Epithelial cell of proximal tubule (primary cell): ENCODE measurements around the gene SYT15. TPM values are rescaled to one million over a fixed set of nuclear protein-coding genes. Genes with fewer than 3 reads are reported as not detected.
"Not testable (repeated sequence)": the region's sequence is repeated elsewhere in the genome, so short reads cannot be mapped to it uniquely, and the experiment has no call there.

Experiments
- DNase-seq: peaks from one replicate; pipeline ENCODE4 v3.0.0-alpha.2; 2011; ENCODE audit warnings: low read depth
- H3K4me3 ChIP-seq: 2 replicates; pipeline ENCODE4 v1.5.1; 2011; ENCODE audit warnings: low read depth, mild to moderate bottlenecking, low read length
- total RNA-seq: library from RNA; depleted of rRNA; stranded (reverse); fragments of >200 nt; gene quantifications from 2 replicates; pipeline ENCODE4 v1.2.3, GENCODE V29; 2015
- TF ChIP-seq, protein P1 (sequence below): conservative IDR thresholded peaks from 2 replicates; pipeline ENCODE4 v1.5.1; 2012; ENCODE audit warnings: low read depth, mild to moderate bottlenecking, low read length

Gene SYT15
- total RNA-seq, 1 donor from 2014 or later: not detected

DNA sequence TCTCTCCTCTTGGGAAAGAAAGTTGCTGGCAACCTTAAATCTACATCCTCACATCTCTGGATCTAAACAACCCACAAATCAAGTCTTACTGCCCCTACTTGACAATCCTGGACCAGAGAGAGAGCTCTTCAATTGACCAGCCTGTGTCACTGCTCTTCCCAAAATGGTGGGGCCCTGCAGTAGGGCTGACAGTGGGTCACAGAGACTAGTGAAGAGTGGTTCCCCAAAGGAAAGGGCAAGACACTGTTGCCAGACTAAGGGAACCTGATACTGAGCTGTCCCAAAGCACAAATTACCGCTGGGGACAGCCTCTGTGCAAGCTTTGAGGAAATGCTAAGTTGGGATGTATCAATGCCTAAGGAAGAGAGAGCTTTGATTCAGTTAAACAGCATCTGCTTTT lies 18.0 kb upstream of the SYT15 start:
- DNase-seq: no peak
- no peak overlapping the region for H3K4me3 ChIP-seq
- TF ChIP-seq, protein P1, sequence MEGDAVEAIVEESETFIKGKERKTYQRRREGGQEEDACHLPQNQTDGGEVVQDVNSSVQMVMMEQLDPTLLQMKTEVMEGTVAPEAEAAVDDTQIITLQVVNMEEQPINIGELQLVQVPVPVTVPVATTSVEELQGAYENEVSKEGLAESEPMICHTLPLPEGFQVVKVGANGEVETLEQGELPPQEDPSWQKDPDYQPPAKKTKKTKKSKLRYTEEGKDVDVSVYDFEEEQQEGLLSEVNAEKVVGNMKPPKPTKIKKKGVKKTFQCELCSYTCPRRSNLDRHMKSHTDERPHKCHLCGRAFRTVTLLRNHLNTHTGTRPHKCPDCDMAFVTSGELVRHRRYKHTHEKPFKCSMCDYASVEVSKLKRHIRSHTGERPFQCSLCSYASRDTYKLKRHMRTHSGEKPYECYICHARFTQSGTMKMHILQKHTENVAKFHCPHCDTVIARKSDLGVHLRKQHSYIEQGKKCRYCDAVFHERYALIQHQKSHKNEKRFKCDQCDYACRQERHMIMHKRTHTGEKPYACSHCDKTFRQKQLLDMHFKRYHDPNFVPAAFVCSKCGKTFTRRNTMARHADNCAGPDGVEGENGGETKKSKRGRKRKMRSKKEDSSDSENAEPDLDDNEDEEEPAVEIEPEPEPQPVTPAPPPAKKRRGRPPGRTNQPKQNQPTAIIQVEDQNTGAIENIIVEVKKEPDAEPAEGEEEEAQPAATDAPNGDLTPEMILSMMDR: no peak

DNA sequence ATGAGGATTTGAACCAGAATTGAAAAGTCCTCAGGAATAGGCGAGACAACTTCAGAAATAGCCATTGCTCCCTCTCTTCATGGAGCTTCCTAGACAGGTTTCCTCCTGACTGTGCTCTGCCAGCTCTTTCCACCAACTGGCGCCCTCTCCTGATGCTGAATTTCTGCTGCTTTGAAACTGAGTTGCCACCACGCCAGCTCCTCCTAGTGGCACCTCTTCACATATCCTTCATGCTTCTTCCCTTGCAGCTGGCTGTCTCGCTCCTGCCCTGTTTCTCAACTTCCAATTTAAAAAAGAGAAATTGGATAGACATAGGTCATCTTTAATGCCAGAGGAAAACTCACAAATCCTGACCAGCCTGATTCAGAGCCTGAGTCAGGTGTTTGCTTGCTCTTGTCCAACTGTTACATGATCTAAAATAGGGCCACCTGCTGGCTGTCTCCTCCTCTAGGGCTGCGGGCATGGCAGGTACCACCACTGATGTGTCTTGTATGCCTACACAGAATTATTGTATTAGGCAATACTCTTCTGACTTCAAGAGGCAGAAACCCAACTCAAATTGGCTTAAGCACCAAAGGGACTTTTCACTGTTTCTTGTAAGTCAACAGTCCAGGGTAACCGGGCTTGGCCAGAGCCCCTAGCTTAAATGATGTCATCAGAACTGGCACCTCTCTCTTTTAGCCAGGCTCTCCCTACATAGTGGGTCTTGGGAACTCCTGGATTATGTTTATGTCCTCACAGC lies 13.2 kb upstream of the SYT15 start:
- peak; percentile 29 for DNase-seq
- H3K4me3 ChIP-seq: not testable (repeated sequence)
- TF ChIP-seq, protein P1: peak; percentile 67

DNA sequence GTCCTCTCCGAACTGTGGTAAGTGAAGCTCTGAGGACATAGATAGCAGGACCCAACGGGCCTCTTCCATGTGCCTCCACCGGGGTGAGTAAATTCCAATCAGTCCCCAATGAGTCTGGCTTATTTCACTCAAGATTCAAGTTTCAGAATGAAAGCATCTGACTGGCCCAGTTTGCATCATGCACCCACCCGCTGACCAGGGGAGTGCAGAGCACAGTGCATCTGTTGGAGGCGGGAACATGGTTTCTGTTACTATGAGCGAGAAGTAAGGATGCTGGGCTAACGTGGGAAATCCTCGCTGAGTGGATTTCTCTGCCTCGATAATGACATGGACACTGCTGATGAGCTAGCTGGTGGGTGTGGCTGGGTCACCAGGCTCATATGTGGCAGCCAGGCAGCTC lies 11.8 kb upstream of the SYT15 start:
- H3K4me3 ChIP-seq, DNase-seq: not testable (repeated sequence)

DNA sequence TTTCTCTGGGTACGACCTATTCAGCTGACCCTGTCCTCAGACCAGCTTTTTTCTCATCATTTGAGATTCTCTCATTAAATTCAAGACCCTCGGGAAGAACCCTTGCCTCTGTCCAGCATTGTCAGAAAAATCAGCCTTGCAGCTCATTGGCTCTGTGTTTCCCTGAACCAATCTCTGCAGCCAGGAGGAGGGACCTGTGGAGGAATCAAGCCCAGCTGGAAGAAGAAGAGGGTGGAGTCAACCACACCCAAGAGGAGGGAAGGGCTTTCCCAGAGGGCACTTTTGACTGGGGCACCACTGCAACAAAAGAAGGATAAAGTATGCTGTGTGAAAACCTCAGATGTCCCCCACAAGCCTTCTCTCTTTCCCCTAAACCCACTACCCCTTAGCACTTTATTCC lies 8.3 kb upstream of the SYT15 start:
- H3K4me3 ChIP-seq, DNase-seq: not testable (repeated sequence)

DNA sequence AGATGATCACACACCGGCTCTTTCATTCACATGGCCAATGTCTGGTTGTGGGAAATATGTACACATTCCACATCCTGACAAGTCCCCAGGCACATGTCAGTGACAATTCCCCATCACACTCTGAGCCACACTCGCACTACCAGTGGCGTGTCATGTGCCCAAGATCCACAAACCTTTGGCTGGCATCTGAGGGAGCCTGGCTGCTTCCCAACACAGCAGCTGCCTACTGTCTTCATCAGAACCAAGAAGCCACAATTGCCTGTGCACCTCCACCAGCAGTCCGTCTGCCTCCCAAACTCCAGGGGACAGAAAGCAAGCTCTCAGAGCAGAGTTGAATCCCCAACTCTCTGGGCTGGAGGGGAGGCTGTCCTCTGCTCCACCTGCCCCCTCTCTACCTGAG lies 6.2 kb upstream of the SYT15 start:
- DNase-seq, H3K4me3 ChIP-seq: not testable (repeated sequence)

DNA sequence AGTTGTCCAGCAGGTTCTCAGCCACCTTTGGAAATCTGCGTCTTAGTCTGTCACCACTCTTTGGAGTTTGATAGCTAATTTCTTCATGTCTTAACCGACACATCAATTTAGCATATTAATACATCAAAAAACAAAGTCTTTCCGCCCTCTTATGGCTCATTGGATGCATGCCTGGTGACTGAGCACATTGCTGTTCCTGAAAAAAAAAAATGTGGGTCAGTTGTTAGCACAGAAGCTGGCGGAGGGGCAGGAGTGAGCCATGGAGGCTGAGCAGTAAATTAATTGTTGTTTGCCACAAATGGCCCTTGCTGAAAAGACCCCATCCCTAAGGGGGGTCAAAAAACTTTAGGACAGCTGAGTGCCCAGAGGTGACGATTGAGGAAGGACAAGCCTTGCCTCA lies 5.6 kb upstream of the SYT15 start:
- DNase-seq, H3K4me3 ChIP-seq: not testable (repeated sequence)

DNA sequence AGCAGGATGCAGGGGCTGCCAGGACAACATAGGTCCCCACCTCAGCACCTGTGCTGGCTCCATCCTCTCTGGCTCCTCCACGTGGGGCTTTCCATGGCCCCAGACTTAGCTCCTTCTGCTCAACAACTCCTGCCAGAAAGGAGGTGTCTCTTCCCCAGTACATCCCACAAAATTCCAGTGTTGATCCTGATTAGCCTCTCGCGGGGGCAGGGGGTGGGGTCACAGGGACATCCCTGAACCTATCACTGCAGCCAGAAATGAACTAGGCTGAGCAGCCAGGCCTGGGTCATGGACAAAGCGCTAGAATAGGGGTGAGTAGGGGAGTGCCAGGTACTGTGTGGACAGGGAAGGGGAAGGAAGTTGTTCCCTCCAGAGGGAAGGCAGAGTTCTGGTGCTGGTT lies 5.0 kb upstream of the SYT15 start:
- not testable (repeated sequence) for DNase-seq, H3K4me3 ChIP-seq

DNA sequence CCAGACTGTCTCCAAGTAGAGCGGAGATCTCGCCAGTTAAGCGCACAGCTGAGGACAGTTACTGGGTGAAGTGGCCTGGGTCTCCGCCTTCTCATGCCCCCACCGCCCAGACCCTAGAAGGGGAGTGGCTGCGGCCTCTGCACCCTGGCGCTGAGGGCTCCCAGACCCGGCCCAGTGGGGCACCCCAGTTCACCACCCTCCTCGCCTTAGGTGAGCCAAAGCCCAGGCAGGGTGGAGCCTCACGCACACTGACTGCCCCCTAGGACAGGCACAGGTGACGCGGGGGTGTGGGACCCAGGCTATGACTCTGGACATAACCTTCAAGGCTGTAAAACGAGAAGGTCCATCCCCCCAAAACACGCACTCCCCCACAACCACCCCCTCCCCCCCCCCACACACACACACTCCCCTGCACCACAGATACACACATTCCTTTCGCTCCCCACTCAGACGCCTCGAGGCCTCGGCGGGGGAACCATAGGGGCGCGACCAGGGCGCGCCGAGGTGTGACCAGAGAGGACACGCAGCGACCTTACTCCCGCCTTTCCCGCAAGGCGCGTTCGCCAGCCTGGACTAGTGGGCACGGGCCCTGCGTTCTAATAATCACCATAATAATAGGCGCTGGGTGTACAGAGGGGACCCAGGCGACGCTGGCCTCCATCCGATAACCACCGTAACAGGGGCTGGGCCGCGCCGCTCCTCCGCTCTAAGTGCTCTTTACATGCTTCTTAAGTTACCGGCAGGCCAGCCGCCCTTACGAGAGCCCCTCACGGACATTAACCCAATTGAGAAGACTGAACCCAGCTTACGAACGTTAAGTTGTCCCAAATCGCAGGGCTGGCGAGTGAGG lies 1.1 kb upstream of the SYT15 start:
- H3K4me3 ChIP-seq, DNase-seq: not testable (repeated sequence)

DNA sequence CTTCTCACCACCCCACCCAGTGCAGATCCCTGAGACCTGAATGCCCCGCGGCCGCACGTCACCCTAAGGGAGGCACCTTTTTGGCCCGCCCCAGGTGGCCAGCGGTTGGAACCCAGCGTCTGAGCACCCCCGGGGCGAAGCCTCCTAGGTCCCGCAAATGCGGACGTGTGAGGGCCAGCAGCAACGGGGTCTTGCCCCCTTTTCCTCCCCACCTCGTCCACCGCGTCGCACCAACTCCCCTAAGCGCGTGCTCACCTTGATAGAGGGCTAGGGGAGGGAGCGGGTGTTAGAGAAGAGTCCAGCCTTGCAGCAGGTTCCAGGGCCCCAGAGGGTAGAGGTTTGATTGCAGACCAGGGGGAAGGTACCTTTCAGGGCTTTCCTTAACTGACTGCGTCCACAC lies 450 bp downstream of the SYT15 start:
- H3K4me3 ChIP-seq, DNase-seq: not testable (repeated sequence)

DNA sequence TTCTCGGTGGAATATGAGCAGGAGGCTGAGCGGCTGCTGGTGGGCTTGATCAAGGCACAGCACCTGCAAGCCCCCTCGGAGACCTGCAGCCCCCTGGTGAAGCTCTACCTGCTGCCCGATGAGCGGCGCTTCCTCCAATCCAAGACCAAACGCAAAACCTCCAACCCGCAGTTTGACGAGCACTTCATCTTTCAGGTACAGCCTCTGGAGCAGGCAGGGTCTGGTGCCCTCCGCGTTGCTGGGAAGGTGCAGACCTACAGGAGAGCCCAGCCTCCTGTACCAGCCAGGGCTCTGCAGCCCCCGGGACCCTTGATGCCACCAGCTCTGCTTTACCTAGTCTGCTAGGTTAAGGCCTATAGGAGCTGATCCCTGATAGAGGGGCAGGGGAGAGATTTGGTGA lies 3.1 kb downstream of the SYT15 start:
- not testable (repeated sequence) for H3K4me3 ChIP-seq, DNase-seq

DNA sequence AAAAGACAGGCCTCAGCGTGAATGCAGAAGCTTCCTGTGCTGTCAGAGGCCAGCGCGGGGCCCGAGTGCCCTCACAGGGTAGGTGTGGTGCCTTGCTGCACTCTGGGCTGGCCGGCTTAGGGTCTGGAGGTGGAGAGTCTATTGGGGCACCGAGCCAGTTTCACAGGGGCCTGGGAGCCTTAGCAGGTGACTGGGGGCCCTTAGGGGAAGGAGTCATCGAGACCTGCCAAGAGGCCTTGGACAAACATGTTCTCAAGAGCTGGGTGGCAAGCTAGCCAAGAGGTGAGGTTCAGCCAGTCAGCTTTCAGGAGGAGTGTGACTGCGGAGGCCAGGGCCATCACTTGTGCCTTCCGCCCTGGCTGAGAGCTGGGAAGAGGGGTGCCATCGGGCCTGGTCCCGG lies 3.6 kb downstream of the SYT15 start:
- not testable (repeated sequence) for DNase-seq, H3K4me3 ChIP-seq

DNA sequence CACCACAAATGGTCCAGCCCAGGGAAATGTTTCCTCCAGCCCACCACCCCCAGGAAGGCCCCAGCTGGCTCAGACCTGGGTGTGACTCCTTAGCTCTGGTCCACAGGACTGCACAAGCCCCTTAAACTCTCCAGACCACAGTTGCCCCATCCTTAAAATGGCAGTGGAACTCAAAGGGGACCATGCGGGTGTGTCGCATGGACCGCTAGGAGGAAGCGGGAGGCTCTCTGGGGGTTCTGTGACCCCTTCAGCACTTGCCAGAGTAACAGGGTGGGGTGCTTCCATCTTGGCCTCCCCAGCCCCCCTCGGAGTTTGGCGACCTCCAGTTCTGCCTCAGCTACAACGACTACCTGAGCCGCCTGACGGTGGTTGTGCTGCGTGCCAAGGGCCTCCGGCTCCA lies 5.3 kb downstream of the SYT15 start:
- not testable (repeated sequence) for H3K4me3 ChIP-seq, DNase-seq

DNA sequence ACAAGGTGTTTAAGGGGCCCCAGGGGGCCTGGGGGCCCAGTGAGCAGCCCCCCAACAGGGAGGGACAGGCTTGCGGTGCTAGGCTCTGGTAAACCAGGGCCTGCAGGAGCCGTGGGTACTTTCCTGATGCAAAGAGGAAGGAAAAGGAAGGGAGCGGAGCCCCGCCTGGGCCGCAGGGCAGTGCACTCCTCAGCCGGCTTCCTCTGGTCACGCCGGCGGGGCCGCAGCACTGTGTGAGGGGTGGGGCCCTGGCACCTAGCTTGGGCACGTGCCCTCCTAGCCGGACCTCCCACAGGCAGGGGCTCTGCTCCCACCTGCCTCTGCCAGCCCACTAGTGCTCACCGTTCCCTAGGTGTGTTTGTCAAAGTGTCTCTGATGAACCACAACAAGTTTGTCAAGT lies 6.3 kb downstream of the SYT15 start:
- DNase-seq, H3K4me3 ChIP-seq: not testable (repeated sequence)

DNA sequence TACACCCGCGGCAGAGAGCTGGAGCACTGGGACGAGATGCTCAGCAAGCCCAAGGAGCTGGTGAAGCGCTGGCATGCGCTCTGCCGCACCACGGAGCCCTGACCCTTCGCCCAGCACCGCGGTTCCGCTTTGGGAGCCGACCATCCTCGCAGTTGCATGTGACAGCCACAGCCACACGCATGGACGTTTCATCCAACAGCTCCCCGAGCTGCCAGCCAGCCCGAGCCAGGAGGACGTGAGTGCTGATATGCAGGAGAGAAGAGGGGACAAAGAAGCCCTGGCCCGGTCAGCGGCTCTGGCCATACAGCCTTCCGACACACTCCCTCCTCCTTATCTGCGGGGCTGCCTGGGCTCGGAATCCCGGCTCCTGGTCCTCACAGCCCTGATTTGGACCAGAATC lies 8.6 kb downstream of the SYT15 start:
- H3K4me3 ChIP-seq, DNase-seq: not testable (repeated sequence)

DNA sequence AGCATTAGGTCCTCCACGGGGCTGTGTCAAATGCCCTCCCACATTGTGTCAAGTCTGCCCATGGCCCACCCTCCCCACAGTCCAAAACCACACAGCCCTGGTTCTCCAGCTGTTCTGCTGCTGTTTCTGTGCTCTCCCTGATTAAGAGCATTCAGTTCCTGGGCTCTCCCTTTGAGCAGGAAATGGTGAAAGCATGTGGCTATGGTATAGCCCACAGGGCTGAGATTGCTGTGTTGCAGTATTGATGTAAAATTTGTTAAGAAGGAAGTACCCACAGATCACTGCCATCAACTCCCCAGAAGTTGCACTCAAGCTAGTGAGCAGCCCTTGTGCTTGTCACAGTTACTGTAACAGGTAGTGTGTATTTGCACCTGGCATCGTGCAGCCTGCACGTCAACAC lies 9.3 kb downstream of the SYT15 start:
- H3K4me3 ChIP-seq, DNase-seq: not testable (repeated sequence)

DNA sequence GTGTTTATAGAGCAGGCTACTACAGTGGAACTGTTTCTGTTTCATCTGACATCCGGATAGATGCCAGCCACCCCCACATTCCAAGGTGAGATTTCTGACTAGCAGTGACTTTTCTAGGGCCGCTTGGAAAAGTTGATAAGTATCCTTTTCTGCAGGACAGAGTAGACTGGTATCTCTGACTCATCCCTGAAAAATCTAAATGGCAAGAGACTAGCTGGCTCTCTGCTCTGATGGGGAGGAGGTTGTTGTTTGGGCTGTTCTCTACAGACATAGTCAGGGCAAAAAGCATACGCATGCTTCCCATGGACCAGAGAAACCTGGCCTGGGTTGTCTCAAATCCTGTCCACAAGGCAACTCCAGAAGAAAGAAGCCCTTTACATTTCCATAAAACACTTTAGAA lies 10.7 kb downstream of the SYT15 start:
- DNase-seq, H3K4me3 ChIP-seq: not testable (repeated sequence)

DNA sequence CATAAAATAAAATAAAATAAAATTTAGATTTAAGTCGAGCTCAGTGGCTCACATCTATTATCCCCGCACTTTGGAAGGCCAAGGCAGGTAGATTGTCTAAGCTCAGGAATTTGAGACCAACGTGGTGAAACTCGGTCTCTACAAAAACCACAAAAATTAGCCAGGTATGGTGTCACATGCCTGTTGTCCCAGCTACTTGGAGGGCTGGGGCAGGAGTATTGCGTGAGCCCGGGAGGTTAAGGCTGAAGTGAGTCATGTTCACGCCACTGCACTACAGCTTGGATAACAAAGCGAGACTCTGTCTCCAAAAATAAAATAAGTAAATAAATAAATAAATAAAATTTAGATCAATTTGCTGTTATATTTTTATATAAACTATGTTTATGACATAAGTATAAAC lies 12.1 kb downstream of the SYT15 start:
- not testable (repeated sequence) for H3K4me3 ChIP-seq

More for the DNA sequence above, 12.1 kb downstream of the SYT15 start:
- not testable (repeated sequence) for DNase-seq
